HG03460 (cell line): ENCODE data around the gene DIO2.

Experiments used
- ATAC-seq: cut with Tn5 transposase; IDR thresholded peaks from one replicate; pipeline ENCODE4 v1.9.1; 2021; ENCODE audit not compliant: unreplicated experiment

The DIO2 gene

DNA sequence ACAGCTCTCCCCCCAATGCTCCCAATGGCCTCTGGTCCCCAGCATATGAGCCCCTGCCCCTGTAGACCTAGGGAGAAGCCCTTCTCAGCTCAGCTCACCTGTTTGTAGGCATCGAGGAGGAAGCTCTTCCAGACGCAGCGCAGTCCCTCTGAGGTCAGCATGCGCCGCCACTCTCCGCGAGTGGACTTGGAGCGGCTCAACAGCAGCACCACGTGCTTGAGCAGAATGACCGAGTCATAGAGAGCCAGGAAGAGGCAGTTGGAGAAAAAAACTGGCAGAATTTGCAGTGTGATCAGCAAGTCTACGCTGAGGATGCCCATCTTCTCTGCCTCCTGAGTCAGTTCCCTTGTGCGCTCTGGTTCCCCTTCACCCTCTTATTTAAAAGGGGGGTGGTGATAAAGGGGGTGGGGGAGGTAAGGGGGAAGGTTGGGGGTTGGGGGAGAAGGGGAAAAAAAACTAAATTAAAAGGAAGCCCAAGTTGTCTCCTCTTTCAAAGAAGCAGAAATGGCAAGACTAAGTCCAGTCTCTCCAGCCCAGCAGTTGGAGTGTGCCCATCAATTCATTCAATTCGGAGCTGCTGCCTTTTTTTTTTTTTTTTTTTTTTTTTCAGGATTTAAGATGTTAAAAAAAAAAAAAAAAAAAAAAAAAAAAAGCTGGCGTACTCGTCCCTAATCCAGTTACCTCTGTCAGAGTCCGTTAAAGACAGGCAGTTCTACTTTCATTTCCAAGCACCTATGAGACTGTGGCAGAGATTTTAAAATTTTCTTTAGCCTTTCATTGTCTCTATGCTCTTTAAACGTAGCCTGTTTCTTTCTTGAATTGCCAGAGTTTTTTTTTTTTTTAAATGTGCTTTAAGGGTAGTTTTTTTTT, at the start of gene DIO2:
DIO2 (minus strand) TSS at position 352 of the 870 bp plus-strand sequence; CDS start at position 320, 32 bp downstream.
- no peak for ATAC-seq

DNA sequence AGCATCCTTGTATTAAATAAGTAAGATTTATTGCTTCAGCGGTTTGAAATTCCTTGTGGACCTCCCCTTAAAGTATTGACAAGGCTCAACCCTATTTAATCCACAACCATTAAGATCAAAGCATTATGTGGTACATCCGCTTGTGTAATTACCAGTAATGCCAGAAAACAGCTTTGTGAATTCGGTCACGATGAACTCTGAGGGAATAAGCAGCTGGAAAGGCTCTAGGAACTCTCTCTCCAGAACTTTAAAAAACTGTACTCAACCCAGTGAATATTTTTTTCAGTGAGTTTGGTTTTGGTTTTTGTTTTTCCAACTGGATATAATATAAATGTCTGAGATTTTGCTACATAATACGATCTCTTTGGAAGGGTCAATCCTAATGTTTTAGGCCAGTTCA, 49.3 kb upstream of the DIO2 start:
- no peak for ATAC-seq

DNA sequence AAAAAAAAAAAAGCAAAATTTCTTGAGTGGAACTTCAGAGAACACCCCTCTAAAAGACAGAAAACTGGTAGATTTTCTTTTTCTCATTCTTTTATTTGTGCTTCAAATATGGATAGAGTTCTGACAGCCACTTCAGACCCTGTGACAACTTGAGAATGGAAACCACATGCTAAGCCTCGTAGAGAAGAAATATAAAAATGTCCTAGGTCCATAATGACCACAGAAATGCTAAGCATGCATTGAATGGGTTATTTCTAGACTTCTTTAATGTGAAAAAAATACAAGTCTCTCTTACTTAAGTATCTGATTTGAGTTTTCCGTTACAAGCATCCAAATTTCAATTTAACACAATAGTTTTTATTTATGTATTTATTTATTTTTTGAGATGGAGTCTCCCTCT, 28.3 kb upstream of the DIO2 start:
- ATAC-seq, result no peak

DNA sequence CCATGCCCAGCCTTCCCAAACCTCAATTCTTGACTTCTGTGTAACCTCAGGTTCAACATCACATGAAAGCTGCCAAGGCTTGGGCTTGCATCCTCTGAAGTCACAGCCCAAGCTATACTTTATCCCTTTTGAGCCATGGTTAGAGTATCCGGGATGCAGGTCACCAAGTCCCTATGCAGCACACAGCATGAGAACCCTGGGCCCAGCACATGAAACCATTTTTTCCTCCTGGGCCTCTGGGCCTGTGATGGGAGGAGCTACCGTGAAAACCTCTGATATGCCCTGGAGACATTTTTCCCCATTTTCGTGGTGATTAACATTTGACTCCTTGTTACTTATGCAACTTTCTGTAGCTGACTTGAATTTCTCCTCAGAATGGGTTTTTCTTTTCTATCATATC, 25.8 kb upstream of the DIO2 start:
- ATAC-seq, result no peak

DNA sequence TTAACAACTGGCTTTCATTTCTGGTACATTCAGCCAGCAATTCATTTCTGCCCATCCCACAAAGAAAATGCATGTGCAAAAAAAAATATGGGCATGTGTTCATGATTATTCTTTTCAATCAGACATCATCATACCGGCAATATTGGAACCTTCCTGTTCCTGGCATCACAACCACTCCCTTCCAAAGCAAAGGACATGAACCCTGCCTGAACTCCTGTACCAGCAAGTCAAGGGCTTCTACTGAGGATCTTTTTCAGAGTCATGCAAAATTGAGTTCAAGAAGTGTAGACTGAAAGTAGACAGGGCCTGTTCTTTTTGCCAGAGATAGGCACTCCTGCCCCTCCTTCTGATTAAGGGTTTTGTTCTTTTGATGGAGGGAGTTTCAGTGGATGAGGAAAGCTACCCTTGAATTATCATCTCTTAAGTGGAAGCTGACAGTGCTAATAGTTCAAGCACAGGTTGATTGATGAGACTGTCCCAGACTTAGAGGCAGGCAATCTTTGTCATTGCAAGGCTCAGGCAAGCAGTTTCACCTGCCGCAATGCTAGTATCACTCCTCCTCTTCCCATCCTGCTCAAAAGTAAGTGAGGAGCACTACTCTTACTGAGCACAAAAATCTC, 22.3 kb upstream of the DIO2 start:
- no peak for ATAC-seq

DNA sequence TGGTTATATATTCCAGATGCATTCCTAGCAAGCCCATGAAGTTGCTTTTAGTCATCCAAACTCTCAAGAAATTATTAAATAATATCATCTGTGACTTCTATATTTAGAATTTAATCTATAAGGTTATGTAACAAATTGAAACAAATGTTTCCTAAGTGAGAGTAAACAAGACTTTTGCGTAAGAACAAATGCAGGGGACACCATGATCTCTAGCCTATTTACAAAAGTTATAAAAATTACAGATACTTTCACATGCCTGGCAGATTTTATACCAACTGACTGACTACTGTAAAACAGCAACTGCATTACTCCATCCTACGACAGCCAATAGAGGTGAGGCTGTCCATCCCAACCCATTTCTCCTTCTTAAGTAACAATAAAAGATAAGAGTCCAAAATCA, 20.4 kb upstream of the DIO2 start:
- ATAC-seq, result no peak

DNA sequence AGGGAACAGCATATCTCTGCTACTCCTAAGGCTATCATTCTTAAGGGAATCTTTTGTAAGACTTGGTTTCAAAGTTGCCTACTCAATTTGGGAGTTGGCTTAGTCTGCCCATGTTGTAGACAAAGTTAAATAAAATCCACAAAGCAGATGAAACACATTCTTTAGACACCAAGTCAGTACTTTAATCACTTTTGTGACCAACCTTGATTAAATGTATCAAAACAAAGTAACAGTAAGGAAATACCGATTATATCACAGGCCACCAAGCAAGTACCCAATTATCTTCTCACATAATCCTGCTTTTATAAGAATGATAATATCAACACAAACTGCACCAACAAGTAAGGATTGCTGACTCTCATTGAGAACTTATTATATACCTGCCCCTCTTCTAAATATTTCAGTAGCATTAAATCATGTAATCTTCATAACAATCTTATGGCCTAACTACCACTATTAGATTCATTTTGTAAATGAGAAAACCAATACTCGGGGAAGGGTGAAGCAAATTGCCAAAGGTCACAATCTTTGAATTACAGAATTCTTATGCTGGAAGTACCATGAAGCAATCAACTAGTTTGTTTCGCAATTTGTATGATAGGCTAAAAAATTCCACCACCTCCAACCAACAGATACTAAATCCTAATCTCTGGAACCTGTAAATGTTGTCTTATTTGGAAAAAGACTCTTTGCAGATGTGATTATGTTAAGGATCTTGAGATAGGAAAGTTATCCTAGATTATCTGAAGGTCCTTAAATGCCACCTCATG, 12.6 kb upstream of the DIO2 start:
- ATAC-seq, result no peak

DNA sequence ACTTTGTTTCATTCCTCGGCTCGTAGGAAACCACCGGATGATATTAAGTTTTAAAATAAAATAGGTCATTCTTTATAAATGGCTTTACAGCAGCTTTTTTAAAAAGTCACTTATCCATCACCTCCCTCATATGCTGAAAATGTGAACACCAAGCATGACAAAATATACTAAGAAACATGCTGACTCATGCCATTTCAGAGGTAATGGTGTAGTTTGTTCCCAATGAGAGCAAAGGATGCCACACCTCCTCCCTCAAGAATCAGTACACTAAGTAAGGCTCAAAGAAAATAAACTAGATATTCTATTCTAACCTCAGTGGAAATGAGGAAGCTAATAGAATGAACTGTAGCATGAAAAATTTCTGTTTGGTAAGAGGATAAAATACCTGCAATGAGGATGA, 5.5 kb upstream of the DIO2 start:
- ATAC-seq, result no peak

DNA sequence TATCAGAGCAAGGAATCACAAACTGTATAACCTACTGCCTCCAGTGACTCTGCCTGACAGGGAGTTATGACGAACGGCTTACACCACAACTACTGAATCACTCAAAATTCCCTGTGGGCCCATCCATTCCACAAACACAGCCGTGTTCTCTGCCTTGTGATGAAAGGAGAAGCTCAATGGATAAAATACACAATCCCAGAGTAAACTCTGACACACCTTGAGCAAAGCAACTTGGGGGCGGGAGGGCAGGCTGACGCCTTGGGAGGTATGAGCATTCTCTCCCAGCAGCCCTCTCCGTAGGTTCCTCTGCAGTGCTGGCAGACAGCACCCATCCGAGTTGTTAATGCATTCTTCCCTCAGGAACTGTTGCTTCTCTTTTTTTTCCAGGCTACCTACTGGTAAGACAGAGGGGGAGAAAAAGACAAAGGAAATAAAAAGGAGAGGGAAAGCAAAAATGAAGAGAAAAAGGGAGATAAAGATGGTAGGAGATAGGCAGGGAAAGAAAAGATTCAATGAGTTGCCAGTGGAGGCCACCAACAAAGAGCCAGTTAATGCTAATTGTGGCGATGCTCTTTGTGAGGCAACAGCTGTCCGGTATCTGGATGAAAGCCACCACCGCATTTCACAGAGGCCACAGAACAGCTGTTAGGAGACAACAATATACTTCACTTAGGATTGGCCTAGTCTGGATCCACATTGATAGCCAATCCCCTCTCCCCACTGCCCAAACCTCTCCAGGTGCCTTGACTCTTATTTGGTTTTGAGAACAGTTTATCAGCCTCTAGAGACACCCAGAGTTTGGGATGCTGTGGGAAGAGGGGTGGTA, 4.7 kb upstream of the DIO2 start:
- no peak for ATAC-seq

DNA sequence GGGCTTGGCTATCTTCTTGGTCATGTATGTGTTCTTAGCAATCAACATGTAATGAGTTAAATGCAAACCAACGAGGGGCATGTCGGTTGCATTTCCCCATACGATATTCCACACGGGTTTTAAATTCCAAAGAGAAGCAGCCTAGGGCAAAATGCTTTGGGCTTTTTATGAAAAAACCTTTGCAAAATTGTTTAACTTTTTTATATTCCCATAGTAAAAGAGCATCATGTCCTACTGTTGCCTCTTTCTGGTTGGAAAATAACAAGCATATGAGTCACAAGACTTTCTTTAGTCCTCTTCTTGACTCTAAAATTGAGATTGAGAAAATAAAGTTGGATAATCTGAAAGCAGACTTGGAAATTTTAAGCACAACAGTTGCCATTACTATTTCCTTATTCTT, 3.8 kb upstream of the DIO2 start:
- ATAC-seq, result no peak

DNA sequence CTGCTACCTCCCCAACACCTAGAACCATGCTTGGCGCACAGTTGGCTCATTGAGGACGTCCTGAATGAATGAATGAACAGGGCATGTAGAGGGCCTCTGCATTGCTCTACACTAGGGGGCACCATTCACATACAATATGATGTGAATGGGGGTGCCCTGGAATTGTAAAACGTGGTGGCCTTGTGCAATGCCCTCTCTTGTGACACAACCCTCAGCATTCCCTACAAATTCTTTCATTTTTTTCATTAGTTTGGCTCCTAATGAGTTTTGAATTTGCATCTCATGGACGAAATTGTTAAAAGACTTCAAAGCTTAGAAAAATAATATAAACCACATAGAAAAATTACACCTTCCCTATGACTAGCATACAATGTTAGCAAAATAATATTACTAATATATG, 2.3 kb upstream of the DIO2 start:
- no peak for ATAC-seq

DNA sequence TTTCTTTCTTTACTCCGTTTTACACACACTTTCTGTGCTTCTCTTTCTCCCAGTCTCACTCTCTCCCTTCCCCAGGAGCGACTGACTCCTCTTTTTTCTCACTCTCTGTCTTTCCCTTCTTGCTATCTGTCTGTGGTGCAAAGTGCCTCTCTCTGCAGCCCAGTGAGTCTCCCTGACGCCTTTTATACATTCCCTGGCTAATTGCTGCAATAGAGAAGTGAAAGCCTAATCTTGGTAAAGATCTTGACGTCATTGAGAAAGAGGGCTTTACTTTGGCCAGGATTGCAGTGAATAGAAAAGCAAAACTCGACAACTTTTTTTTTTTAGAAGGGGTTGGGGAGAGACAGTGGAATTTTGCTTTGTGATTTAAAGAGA, 706 bp upstream of the DIO2 start:
- ATAC-seq, result no peak

DNA sequence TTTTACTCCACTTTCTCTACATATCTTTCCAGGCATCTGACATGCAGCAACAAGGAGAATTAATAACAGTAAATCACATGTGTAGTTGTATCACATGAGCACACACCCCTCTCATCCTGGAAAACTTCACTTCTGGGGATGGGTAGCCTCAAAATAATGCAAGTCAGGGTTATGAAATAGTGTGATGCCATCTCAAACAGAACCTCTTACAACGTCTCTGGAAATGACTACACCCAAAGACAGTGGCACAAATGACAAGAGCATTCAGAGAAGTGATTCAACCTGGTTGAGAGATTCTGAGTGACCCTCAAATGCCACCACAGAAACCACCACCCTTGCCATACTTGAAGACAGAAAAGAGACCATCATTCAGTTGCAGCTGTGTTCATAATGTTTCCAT, 2.8 kb downstream of the DIO2 start:
- no peak for ATAC-seq

DNA sequence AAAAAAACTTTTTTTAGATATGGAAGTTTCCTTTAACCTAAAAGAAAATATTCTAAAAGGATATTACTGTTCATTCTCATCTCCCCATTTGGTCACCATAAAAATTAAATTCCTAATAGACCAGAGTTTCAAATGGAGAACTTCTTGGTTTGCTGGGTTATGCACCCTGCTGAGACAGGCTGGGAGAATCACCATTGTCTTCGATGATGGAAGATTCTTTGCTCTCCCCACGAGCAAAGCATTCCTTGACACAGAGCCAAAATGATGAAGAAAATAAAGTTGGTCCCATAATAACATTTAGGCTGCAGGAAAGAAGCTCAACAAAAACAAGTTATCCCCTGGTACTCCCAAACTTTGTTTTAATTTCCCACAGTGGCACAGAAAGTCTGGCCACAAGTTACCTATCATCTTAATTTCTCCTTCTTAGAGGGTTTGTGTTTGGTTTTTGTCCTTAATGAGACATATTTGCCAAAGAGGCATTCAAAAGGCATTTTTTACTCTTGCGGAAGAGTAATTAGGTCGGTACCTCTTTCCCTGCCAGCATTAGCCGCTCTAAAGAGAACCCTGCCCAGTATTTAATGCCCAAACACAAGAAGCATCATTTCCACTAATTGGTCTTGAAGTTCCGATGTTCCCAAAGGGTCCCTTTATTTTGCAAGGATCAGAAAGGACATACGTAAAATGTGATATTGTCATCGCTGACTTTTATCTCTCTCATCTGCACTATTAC, 4.8 kb downstream of the DIO2 start:
- ATAC-seq, result no peak

DNA sequence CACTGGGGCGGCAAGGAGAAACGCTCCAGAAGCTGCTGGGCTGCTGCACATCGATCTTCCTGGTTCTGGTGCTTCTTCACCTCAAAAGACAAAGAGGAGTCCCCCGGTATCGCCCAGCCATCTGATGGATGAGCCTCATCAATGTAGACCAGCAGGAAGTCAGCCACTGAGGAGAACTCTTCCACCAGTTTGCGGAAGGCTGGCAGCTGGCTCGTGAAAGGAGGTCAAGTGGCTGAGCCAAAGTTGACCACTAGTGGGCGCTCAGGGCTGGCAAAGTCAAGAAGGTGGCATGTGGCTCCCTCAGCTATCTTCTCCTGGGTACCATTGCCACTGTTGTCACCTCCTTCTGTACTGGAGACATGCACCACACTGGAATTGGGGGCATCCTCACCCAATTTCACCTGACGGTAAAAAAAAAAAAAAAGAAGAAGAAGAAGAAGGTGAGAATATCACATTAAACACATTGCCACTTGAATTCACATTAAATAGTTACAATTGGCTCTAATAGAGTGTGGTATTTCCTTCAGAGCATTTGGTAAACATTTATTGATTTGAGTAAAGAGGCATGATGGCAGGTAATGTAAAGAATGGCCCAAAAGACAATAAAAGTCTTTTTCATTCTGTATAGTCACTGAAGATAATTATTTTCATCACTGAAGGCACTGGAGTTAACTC, 8.3 kb downstream of the DIO2 start:
- no peak for ATAC-seq

DNA sequence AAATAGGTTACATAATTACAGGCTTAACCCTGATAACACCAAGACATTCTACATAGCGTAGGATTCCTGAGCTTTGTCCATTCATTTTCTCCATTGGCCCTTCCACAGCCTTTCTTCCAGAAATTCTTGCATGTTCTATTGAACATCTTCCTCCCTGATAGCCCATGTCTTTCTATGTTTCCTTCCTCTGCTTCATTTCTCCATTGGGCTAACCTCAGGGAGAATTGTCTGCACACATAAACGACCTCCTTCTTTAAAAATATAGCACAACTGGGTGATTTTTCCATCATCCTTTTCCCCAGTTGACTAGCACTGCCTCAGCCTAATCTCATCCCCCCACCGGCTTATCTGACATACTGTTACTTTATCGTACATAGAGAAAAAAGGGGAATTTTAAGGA, 11.2 kb downstream of the DIO2 start:
- ATAC-seq, result no peak

DNA sequence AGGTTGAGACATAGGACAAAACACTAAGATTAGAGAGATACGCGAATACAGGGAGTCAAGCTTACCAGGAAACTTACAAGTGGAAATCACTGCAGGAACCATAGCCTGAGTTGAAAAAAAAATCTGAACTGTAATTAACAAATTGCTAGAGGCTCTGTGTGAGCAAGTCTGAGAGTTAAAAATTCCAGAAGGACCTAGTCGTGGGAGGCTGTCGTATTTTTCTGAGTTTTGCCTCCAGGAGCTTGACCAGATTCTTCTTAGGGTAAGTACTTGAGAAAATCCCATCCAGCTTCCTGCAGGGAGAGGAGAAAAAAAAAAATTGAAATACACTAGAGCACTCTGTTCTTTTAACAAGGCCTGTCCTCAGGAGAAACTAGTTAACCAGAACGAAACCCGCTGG, 22.7 kb downstream of the DIO2 start:
- ATAC-seq, result no peak

DNA sequence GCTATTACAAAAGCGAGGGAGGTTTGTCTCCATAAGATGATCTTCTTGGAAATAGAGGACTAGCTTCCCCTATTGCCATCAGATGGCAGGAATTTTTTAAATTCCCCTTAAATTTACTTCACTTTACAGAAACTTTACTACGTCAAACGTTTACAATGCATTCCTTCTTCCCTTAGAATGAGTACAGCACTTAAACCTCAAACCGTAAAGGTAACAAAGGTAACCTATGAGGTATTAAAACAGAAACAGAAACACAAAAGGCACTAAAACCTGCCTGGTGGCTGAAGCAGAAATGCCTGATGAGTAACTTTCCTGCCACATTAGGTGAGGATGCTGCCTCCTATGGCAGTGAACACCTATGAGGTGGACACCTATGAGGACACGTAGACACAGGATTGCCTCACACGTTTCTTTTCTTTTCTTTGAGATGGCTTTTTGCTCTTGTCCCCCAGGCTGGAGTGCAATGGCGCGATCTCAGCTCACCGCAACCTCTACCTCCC, 25.0 kb downstream of the DIO2 start:
- no peak for ATAC-seq

DNA sequence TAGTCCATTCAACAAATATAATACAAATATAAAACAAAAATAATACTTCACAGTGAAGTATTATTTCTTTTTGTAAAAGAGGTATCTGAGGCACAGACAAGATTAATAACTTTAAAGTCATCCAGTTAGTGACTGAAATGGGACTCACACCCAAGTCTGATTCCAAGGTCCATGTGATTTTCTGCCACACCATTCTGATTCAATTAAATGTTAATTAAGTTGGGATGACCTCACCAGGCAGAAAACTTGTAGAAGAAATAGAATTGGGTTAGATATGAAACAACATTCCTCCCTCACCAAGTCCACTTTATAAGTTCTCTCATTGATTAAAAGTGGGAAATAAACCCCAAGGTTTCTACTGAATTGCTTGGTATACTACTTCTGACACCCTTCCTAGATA, 34.4 kb downstream of the DIO2 start:
- ATAC-seq, result no peak
